Stimulated activated CD4-positive, alpha-beta T cell treated with anti-CD3 and anti-CD28 coated beads, TNF-alpha, amount 100 ng/mL, for 1 hour (primary cell): ENCODE results near the gene KLHDC7B.
A peak's percentile ranks its signal among the peaks of the same experiment; 100 is the strongest.
"Not testable (repeated sequence)": the region's sequence is repeated elsewhere in the genome, so short reads cannot be mapped to it uniquely, and the experiment has no call there.

ENCODE experiments used
- DNase-seq, 3 donors: peaks; one replicate each; pipeline ENCODE4 v3.0.0-alpha.2; 2020; ENCODE audit warnings: low read depth in 3 of 3, low spot score in 1 of 3

Gene KLHDC7B

GRCh38 chr22:50517495-50518260 lies 28.0 kb upstream of the KLHDC7B start:
- DNase-seq: no peak

DNA sequence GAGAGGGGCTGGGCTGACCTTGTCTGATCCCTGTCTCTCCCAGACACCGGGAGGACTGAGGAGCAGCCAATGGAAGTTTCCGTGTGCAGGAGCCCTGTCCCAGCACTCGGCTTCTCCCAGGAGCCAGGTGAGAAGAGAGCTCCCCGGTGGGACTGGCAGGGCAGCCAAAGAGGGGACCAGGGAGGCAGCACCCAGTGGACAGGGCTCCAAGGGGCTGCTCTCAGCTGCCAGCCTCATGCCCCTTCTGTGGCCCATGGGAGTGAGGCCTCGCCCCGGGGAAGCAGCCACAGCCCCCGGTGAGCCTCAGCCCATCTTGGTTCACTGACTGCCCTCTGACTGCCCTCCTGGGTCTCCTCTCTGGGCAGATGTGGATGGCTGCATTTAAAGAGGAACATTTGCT lies 27.1 kb upstream of the KLHDC7B start:
- DNase-seq: no peak

GRCh38 chr22:50519151-50519550 lies 26.5 kb upstream of the KLHDC7B start:
- DNase-seq: no peak

DNA sequence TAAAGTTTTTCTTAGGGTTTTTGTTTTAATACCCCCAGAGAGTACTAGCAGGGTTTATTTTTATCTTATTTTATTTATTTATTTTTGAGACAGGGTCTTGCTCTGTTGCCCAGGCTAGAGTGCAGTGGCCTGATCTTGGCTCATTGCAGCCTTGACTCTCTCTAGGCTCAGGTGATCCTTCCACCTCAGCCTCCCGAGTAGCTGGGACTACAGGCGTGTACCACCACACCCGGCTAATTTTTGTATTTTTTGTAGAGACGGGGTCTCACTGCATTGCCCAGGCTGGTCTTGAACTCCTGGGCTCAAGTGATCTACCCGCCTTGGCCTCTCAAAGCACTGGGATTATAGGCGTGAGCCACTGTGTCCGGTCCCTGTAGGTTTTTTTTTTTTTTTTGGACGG lies 25.5 kb upstream of the KLHDC7B start:
- not testable (repeated sequence) for DNase-seq

GRCh38 chr22:50520826-50521453 lies 24.8 kb upstream of the KLHDC7B start:
- no peak for DNase-seq

GRCh38 chr22:50521710-50522109 lies 24.0 kb upstream of the KLHDC7B start:
- DNase-seq: no peak

GRCh38 chr22:50522208-50522805 lies 23.4 kb upstream of the KLHDC7B start:
- no peak for DNase-seq

DNA sequence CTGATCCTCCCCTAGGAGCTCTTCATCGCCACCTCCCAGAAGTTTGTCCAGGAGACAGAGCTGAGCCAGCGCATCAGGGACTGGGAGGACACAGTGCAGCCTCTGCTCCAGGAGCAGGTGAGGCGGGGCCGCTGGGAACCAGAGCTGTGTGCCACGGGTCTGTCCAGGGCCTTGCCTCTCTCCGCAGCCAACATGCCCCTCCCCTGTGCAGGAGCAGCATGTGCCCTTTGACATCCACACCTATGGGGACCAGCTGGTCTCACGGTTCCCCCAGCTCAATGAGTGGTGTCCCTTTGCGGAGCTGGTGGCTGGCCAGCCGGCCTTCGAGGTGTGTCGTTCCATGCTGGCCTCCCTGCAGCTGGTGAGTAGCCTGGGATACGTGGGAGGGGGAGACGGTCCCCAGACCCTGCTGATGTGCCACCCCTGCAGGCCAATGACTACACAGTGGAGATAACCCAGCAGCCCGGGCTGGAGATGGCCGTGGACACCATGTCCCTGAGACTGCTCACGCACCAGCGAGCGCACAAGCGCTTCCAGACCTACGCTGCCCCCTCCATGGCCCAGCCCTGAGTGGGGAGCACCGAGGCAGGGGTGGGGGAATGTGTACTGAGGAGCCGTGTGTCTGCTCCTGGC lies 22.8 kb upstream of the KLHDC7B start:
- DNase-seq: no peak

GRCh38 chr22:50523458-50523805 lies 22.3 kb upstream of the KLHDC7B start:
- DNase-seq: no peak

DNA sequence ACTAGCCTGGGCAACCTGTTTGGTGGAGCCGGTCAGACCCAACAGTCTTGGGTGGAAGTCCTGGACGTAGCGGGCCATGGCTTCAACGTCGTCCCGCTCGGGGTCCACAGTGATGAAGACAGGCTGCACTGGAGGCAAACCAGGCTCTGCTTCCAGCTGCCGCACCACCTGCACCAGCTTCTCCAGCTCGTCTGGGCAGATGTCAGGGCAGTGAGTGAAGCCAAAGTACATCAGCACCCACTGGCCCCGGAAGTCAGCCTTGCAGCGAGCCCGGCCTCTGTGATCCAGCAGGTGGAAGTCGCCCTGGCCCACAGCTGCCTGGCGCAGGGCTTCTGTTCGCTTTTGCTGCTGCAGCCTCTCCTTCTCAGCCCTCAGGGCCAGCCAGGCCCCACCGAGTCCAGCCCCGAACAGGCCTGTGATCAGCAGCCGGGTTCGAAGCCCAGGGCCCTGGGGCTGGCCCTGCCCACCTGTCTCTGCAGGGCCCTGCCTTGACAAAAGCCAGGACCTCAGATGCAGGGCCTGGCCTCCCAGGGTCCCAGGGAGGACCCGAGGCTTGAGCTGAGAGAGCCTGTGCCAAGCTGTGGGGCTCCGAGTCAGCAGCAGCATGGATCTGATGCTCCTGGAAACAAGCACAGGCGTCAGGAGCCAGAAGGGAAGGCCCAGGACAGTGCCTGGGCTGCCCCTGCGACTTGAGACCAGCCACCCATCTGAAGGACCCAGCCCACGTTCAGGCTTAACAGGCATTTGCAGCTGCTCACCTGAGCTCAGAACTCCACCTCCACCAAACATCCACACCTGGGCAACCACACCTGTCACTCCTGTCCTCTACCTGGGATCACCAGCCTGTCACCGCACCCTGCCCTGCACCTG lies 21.7 kb upstream of the KLHDC7B start:
- DNase-seq: no peak

DNA sequence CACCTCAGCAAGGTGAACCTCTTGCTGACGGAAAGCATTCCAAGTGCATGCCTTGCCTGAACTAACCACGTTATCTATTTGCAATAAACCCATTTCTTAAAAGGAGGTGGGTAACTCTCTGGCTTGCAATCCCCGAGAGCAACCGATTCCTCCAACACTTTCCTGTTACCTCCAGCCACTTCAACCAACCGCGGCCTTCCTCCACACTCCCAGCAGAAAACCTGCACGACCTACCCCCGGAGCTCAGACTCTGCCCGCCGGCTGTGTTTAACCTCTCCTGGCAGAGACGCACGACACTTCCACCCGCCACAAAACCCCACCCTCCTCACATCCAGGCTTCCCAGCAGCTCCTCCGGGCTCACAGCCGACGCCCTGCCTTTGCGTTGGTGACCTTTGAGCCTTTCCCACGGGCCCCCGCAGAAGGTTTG lies 21.0 kb upstream of the KLHDC7B start:
- no peak for DNase-seq

GRCh38 chr22:50525104-50525857 lies 20.4 kb upstream of the KLHDC7B start, which contains the start of gene SCO2:
SCO2 (minus strand) TSS chr22:50525598; CDS start chr22:50524411, 1,187 bp downstream.
- DNase-seq: peak; percentile 96 to 98 (median 97)

DNA sequence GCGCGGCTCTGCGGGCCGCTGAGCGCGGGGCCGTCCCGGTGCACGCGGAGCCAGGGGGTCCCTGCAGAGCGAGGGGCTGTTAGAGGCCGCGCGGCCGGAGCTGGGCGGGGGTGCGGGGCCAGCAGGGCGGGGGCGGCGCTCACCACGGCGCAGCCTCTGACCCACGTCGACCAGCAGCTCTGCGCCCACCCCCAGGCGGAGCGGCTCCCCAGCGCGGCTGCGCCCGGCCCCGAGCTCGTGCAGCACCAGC lies 19.9 kb upstream of the KLHDC7B start:
- DNase-seq: no peak

GRCh38 chr22:50526108-50526833 lies 19.4 kb upstream of the KLHDC7B start:
- DNase-seq: peak; percentile 63 to 76 (median 75)

DNA sequence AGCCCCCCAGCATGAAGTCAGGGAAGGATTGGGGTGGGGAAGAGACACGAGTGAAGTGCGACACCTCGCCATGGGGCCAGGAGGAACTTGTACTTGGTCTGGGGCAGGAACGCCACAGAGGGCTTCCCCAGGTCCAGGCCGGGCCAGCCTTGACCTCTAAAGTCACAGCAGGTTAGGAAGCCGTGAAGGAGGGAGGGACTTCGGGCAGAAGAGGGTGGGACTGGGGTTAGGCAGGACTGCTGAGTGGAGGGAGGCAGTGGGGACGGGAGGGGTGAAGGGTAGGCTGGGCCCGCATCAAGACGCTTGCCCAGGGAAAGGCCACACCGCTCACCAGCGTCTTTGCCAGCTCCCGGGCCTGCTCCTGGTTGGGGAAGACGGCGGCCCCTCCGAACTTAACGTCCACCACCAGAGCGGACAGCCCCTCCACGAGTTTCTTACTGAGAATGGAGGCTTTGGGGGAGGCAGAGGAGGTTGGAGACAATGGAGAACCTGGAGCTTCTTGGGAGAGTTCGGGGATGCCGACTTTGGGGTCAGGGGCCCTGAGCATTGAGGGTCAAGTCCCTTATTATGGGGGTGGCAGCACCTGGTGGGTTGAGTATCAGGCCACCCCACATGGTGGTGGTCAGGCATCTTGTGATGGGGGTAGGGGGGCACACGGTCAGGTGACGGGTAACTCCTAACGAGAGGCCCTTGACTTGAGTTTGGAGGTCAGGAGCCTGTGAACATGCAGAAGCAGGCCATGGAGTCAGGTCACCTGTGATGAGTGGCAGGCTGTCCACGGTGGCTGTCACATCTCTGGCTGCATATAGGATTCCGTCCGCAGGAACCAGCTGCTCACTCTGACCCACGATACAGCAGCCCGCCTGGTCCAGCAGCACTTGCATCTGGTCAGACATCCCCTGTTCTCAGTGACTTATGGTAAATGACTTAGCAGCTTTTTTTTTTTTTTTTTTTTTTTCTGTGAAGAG lies 18.6 kb upstream of the KLHDC7B start:
- no peak for DNase-seq

DNA sequence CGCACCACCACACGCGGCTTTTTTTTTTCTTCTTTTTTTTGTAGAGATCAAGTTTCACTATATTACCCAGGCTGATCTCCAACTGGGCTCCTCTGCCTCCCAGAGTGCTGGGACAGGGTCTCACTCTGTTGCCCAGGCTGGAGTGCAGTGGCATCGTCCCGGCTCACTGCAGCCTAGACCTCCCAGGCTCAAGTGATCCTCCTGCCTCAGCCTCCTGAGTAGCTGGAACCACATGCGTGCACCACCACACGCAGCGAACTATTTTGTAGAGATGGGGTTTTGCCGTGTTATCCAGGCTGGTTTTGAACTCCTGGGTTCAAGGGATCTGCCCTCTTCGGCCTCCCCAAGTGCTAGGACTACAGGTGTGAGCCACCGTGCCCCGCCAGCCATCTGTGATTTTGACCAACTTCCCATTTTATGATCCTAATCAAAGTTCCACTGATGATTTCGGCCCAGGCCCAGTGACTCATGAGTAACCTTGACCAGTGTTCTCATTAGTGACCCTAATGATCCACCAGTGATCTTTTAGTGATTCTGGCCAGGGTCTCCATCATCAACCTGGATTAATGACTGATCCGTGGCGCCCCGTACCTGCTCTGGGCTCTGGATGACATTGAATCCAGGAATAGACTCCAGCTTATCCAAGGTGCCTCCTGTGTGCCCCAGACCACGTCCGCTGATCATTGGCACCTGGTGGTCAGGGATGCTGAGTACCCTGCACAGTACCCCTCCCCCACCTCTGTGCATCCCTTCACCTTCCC lies 17.6 kb upstream of the KLHDC7B start:
- no peak for DNase-seq

DNA sequence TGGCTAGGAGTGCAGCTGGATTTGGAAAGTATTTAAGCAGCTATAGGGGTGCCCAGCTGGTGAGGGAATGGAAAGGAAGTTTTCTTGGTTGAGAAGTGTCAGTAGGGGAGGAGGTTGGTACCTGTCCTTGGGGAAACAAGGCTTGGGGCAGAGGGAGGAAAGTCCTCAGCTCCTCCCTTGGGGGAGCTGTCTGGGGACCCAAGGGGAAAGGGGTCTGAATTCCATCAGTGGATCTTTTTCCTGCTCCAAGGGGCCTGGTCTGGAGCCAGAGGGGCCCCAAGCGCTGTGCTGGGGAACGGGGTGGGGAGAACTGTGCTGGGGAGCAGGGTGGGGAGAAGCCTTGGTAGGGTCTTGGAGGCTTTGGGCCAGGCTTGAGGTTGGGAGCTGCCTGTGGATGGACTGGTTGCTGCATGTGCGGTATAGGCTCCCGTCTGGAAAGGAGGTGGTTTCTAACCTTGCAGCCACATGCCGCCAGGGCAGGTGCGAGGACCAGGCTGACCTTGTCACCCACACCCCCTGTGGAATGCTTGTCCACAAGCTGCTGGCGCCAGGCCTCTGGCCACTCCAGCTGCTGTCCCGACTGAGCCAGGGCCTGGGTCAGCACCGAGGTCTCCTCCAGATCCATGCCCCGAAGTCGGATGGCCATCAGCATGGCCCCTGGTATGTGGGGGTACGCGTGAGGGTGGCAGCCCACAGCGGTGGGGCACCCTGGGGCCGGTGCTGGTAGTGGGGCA lies 16.9 kb upstream of the KLHDC7B start:
- DNase-seq: no peak
